K562 (cell line): ENCODE measurements around the gene ZNF740. TPM values are rescaled to one million over a fixed set of nuclear protein-coding genes. Genes with fewer than 3 reads are reported as not detected.

Source experiments
- BRF1 ChIP-seq: IDR thresholded peaks from 3 replicates; pipeline ENCODE4 v1.6.1; 2011; ENCODE audit warnings: borderline replicate concordance, mild to moderate bottlenecking; ENCODE audit not compliant: insufficient read length; ENCODE audit errors: extremely low read depth
- DNMT1 ChIP-seq: fragments of 450-650 bp; IDR thresholded peaks from 2 replicates; pipeline ENCODE4 v1.6.1; 2016; ENCODE audit warnings: antibody characterized with exemption, mild to moderate bottlenecking
- HOXB6 ChIP-seq: fragments of 250-450 bp; sonication (Bioruptor Pico); IDR thresholded peaks from 2 replicates; pipeline ENCODE4 v1.5.1; 2022; ENCODE audit warnings: mild to moderate bottlenecking, borderline replicate concordance
- NFRKB ChIP-seq: fragments of 450-650 bp; IDR thresholded peaks from 2 replicates; pipeline ENCODE4 v1.6.1; 2016; ENCODE audit warnings: low read depth
- RAD21 ChIP-seq, 2 experiments: fragments of 250-450 bp in 1 of 2; fragments of 450-650 bp in 1 of 2; sonication (Bioruptor Pico) in 1 of 2; formaldehyde crosslinking in 1 of 2; IDR thresholded peaks in 1 of 2; conservative IDR thresholded peaks in 1 of 2; 2 replicates each; pipeline versions ENCODE4 v1.4.0 to v1.8.0; 2020 to 2022; ENCODE audit warnings: mild to moderate bottlenecking in 2 of 2, moderate library complexity in 1 of 2
- SIN3B ChIP-seq: fragments of 450-650 bp; IDR thresholded peaks from 2 replicates; pipeline ENCODE4 v1.6.1; 2017; ENCODE audit warnings: low read depth, mild to moderate bottlenecking, moderate library complexity
- SMC3 ChIP-seq: conservative IDR thresholded peaks from 2 replicates; pipeline ENCODE4 v1.6.1; 2011; ENCODE audit warnings: low read depth, low read length, improper control_type of control experiment; ENCODE audit not compliant: insufficient read depth
- TAF7 ChIP-seq: fragments of 450-650 bp; IDR thresholded peaks from 2 replicates; pipeline ENCODE4 v1.6.1; 2016; ENCODE audit warnings: missing genetic modification characterization, missing compliant biosample characterization
- polyA plus RNA-seq, 8 experiments: library from polyadenylated mRNA; depleted of rRNA in 4 of 8; stranded (reverse) in 5 of 8; unstranded in 3 of 8; fragments of >200 nt; fragmentation: Nextera tagmentation in 2 of 8; fragmentation: Illumina TruSeq in 1 of 8; extraction: Ambion mirVana in 2 of 8; extraction: Trizol in 1 of 8; gene quantifications; 2 replicates each; pipeline versions ENCODE4 v1.2.1 to v1.2.3, GENCODE V29; 2011 to 2014; ENCODE audit warnings: inconsistent platforms in 1 of 8, missing spikeins in 1 of 8
- total RNA-seq, 7 experiments: library from RNA; depleted of rRNA in 6 of 7; stranded (reverse); fragments of >200 nt in 6 of 7; fragmentation: Illumina TruSeq in 2 of 7; extraction: Trizol in 2 of 7; gene quantifications; 2 replicates each; pipeline versions ENCODE4 v1.2.1 to v1.2.3, GENCODE V29; 2011 to 2021; ENCODE audit warnings: low replicate concordance in 1 of 7
- TF ChIP-seq, protein P1 (sequence below): sonication (generic); formaldehyde crosslinking; IDR thresholded peaks from 2 replicates; pipeline ENCODE4 v1.8.1; 2023; ENCODE audit warnings: mild to moderate bottlenecking, missing genetic modification reagents
- TF ChIP-seq, protein P2 (sequence below): fragments of 450-650 bp; IDR thresholded peaks from 2 replicates; pipeline ENCODE4 v1.6.1; 2016; ENCODE audit warnings: low read depth
- TF ChIP-seq, protein P3 (sequence below): fragments of 450-650 bp; IDR thresholded peaks from 2 replicates; pipeline ENCODE4 v1.6.1; 2014; ENCODE audit warnings: low read depth, mild to moderate bottlenecking, moderate library complexity, borderline replicate concordance
- TF ChIP-seq, protein P4 (sequence below): sonication (generic); formaldehyde crosslinking; IDR thresholded peaks from 2 replicates; pipeline ENCODE4 v1.9.0; 2022; ENCODE audit warnings: mild to moderate bottlenecking, missing genetic modification reagents
- TF ChIP-seq, protein P5 (sequence below): fragments of 450-650 bp; formaldehyde crosslinking; IDR thresholded peaks from 2 replicates; pipeline ENCODE4 v1.4.0; 2020; ENCODE audit warnings: mild to moderate bottlenecking, moderate library complexity

The ZNF740 gene
- total and polyA plus RNA-seq, 9 of the 15 experiments (the other 6 are each of a cell fraction or from before 2014, with no cell fraction given): 0.57 to 46.4 (median 18.6) TPM

DNA sequence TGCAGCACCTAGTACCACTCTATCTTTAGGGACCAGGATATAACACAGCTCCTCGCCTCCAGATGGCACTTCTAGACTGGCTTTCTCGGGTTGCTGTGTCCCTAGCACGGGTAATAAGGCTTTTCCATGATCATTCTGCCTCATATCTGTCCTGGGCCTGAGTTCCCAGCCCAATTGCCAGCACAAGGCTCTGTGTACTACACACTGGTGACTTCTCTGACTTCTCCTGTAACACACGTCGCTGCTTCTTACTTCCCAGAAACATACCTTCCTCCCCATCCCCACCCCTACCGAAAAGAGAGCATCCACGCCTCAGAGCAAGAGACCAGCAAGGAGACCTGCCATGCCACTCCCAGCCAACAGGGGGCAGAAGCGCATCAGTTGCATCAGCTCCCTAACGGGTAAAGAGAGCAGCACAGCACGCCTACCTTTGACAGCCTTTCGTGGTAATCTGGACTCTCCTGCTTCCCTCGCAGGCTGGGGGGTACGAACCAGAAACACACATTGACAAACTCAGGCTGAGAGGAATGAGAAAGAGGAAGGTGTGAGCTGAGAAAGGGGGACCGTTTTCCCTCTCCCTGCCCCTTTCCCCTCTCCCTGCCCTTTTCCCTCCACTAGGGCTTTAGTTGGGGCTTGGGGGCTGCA, 21.2 kb upstream of the ZNF740 start (continued):
- TF ChIP-seq DNMT1 (0 out of 2 replicates have a peak, but pooled peaks have one; percentile 38), RAD21 (CRISPR knock-in tag; conservative IDR thresholded peaks at IDR 0.05 in 1 of 2, IDR thresholded peaks at IDR 0.05 in 1 of 2) (peak; percentile 76 to 89), HOXB6 (no peak), SIN3B (0 out of 2 replicates have a peak, but pooled peaks have one; percentile 9), SMC3 (peak; percentile 88), TAF7 (tag) (0 out of 2 replicates have a peak, but pooled peaks have one; percentile 13), BRF1 (no peak), NFRKB (peak; percentile 54; the same call in 1 of the 2 replicates)
- TF ChIP-seq, protein P1, sequence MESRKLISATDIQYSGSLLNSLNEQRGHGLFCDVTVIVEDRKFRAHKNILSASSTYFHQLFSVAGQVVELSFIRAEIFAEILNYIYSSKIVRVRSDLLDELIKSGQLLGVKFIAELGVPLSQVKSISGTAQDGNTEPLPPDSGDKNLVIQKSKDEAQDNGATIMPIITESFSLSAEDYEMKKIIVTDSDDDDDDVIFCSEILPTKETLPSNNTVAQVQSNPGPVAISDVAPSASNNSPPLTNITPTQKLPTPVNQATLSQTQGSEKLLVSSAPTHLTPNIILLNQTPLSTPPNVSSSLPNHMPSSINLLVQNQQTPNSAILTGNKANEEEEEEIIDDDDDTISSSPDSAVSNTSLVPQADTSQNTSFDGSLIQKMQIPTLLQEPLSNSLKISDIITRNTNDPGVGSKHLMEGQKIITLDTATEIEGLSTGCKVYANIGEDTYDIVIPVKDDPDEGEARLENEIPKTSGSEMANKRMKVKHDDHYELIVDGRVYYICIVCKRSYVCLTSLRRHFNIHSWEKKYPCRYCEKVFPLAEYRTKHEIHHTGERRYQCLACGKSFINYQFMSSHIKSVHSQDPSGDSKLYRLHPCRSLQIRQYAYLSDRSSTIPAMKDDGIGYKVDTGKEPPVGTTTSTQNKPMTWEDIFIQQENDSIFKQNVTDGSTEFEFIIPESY (CRISPR knock-in tag): peak; percentile 69
- TF ChIP-seq, protein P2, sequence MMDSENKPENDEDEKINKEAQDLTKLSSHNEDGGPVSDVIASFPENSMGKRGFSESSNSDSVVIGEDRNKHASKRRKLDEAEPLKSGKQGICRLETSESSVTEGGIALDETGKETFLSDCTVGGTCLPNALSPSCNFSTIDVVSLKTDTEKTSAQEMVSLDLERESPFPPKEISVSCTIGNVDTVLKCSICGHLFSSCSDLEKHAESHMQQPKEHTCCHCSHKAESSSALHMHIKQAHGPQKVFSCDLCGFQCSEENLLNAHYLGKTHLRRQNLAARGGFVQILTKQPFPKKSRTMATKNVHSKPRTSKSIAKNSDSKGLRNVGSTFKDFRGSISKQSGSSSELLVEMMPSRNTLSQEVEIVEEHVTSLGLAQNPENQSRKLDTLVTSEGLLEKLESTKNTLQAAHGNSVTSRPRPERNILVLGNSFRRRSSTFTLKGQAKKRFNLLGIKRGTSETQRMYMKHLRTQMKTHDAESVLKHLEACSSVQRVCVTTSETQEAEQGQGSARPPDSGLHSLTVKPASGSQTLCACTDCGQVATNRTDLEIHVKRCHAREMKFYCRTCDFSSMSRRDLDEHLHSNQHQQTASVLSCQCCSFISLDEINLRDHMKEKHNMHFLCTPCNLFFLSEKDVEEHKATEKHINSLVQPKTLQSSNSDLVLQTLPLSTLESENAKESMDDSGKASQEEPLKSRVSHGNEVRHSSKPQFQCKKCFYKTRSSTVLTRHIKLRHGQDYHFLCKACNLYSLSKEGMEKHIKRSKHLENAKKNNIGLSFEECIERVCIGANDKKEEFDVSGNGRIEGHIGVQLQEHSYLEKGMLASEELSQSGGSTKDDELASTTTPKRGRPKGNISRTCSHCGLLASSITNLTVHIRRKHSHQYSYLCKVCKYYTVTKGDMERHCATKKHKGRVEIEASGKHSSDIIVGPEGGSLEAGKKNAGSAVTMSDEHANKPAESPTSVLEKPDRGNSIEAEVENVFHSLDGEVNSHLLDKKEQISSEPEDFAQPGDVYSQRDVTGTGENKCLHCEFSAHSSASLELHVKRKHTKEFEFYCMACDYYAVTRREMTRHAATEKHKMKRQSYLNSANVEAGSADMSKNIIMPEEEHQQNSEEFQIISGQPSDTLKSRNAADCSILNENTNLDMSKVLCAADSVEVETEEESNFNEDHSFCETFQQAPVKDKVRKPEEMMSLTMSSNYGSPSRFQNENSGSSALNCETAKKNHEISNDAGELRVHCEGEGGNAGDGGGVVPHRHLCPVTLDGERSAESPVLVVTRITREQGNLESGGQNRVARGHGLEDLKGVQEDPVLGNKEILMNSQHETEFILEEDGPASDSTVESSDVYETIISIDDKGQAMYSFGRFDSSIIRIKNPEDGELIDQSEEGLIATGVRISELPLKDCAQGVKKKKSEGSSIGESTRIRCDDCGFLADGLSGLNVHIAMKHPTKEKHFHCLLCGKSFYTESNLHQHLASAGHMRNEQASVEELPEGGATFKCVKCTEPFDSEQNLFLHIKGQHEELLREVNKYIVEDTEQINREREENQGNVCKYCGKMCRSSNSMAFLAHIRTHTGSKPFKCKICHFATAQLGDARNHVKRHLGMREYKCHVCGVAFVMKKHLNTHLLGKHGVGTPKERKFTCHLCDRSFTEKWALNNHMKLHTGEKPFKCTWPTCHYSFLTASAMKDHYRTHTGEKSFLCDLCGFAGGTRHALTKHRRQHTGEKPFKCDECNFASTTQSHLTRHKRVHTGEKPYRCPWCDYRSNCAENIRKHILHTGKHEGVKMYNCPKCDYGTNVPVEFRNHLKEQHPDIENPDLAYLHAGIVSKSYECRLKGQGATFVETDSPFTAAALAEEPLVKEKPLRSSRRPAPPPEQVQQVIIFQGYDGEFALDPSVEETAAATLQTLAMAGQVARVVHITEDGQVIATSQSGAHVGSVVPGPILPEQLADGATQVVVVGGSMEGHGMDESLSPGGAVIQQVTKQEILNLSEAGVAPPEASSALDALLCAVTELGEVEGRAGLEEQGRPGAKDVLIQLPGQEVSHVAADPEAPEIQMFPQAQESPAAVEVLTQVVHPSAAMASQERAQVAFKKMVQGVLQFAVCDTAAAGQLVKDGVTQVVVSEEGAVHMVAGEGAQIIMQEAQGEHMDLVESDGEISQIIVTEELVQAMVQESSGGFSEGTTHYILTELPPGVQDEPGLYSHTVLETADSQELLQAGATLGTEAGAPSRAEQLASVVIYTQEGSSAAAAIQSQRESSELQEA: peak; percentile 33; the same call in 1 of the 2 replicates
- TF ChIP-seq, protein P3, sequence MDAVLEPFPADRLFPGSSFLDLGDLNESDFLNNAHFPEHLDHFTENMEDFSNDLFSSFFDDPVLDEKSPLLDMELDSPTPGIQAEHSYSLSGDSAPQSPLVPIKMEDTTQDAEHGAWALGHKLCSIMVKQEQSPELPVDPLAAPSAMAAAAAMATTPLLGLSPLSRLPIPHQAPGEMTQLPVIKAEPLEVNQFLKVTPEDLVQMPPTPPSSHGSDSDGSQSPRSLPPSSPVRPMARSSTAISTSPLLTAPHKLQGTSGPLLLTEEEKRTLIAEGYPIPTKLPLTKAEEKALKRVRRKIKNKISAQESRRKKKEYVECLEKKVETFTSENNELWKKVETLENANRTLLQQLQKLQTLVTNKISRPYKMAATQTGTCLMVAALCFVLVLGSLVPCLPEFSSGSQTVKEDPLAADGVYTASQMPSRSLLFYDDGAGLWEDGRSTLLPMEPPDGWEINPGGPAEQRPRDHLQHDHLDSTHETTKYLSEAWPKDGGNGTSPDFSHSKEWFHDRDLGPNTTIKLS: peak; percentile 39; the same call in 1 of the 2 replicates
- TF ChIP-seq, protein P4, sequence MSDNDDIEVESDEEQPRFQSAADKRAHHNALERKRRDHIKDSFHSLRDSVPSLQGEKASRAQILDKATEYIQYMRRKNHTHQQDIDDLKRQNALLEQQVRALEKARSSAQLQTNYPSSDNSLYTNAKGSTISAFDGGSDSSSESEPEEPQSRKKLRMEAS (CRISPR knock-in tag): peak; percentile 48; the same call in 1 of the 2 replicates
- TF ChIP-seq, protein P5, sequence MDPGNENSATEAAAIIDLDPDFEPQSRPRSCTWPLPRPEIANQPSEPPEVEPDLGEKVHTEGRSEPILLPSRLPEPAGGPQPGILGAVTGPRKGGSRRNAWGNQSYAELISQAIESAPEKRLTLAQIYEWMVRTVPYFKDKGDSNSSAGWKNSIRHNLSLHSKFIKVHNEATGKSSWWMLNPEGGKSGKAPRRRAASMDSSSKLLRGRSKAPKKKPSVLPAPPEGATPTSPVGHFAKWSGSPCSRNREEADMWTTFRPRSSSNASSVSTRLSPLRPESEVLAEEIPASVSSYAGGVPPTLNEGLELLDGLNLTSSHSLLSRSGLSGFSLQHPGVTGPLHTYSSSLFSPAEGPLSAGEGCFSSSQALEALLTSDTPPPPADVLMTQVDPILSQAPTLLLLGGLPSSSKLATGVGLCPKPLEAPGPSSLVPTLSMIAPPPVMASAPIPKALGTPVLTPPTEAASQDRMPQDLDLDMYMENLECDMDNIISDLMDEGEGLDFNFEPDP (CRISPR knock-in tag): no peak
